OCI-LY1 (cell line): ENCODE data around the gene TBC1D20.

Source experiments
- H2AFZ ChIP-seq: fragments of 200-600 bp; sonication (generic), shearing (Covaris generic); 2 replicates; pipeline ENCODE4 v1.6.0; 2014; ENCODE audit warnings: antibody characterized with exemption, mild to moderate bottlenecking, low read length
- H3F3A ChIP-seq: fragments of 200-600 bp; sonication (generic), shearing (Covaris generic); 2 replicates; pipeline ENCODE4 v1.6.0; 2014; ENCODE audit warnings: mild to moderate bottlenecking, antibody characterized with exemption, low read length, moderate library complexity; ENCODE audit not compliant: insufficient read depth
- H3K27ac ChIP-seq: fragments of 200-600 bp; sonication (generic); 2 replicates; pipeline ENCODE4 v1.5.1; 2014; ENCODE audit warnings: low read length, mixed run types, mild to moderate bottlenecking, low read depth; ENCODE audit not compliant: poor library complexity, severe bottlenecking
- H3K27me3 ChIP-seq: fragments of 200-600 bp; sonication (generic); 2 replicates; pipeline ENCODE4 v1.6.0; 2014; ENCODE audit warnings: antibody characterized with exemption, mild to moderate bottlenecking, low read length, moderate library complexity; ENCODE audit not compliant: insufficient read depth
- H3K36me3 ChIP-seq: fragments of 200-600 bp; sonication (generic); 2 replicates; pipeline ENCODE4 v1.6.1; 2014; ENCODE audit warnings: mild to moderate bottlenecking, antibody characterized with exemption, low read length, moderate library complexity, mixed read lengths; ENCODE audit not compliant: insufficient read depth
- H3K4me1 ChIP-seq: fragments of 200-600 bp; sonication (generic); 2 replicates; pipeline ENCODE4 v1.5.1; 2014; ENCODE audit warnings: mild to moderate bottlenecking, low read length, moderate library complexity; ENCODE audit not compliant: insufficient read depth, severe bottlenecking
- H3K4me2 ChIP-seq: fragments of 200-600 bp; sonication (generic), shearing (Covaris generic); 2 replicates; pipeline ENCODE4 v1.6.1; 2014; ENCODE audit warnings: low read length
- H3K4me3 ChIP-seq: fragments of 200-600 bp; sonication (generic); 2 replicates; pipeline ENCODE4 v1.5.1; 2014; ENCODE audit warnings: low read length, low read depth, mild to moderate bottlenecking, mixed read lengths; ENCODE audit not compliant: poor library complexity, severe bottlenecking
- H3K79me2 ChIP-seq: fragments of 200-600 bp; shearing (Covaris generic); 2 replicates; pipeline ENCODE4 v1.6.1; 2016; ENCODE audit warnings: mixed run types, low read length, mixed read lengths; ENCODE audit not compliant: insufficient read depth
- H3K9ac ChIP-seq: fragments of 200-600 bp; sonication (generic), shearing (Covaris generic); 2 replicates; pipeline ENCODE4 v1.6.1; 2014; ENCODE audit warnings: mild to moderate bottlenecking, low read length, mixed read lengths
- H3K9me2 ChIP-seq: fragments of 200-600 bp; sonication (generic), shearing (Covaris generic); 2 replicates; pipeline ENCODE4 v1.6.1; 2014; ENCODE audit warnings: low read depth, mild to moderate bottlenecking, low read length, mixed read lengths
- H3K9me3 ChIP-seq: fragments of 200-600 bp; shearing (Covaris generic); 2 replicates; pipeline ENCODE4 v1.6.1; 2014; ENCODE audit warnings: low read length, mixed read lengths
- H4K20me1 ChIP-seq: fragments of 200-600 bp; sonication (generic), shearing (Covaris generic); 2 replicates; pipeline ENCODE4 v1.6.0; 2016; ENCODE audit warnings: mild to moderate bottlenecking, low read length; ENCODE audit not compliant: insufficient read depth
- CTCF ChIP-seq: fragments of 200-600 bp; sonication (generic), shearing (Covaris generic); IDR thresholded peaks from 2 replicates; pipeline ENCODE4 v1.5.1; 2017; ENCODE audit warnings: mild to moderate bottlenecking, antibody characterized with exemption, low read length, moderate library complexity, mixed read lengths
- EZH2 ChIP-seq: fragments of 200-600 bp; sonication (generic), shearing (Covaris generic); IDR thresholded peaks from 2 replicates; pipeline ENCODE4 v1.8.0; 2017; ENCODE audit warnings: borderline replicate concordance, mixed run types, mild to moderate bottlenecking, antibody characterized with exemption, low read length, moderate library complexity, mixed read lengths

TBC1D20 gene

GRCh38 chr20:427401-427800, 34.9 kb downstream of the TBC1D20 start:
- no peaks in the 10 kb centered on the region for H3K9me3 ChIP-seq
- H3F3A ChIP-seq, result no peaks in the 10 kb centered on the region
- H3K4me3 ChIP-seq, result no peak overlapping the region
- no peaks in the 10 kb centered on the region for H3K27me3 ChIP-seq
- H3K9me2 ChIP-seq, result no peaks in the 10 kb centered on the region
- H4K20me1 ChIP-seq, result no peaks in the 10 kb centered on the region
- no peak for TF ChIP-seq CTCF
- no peak for TF ChIP-seq EZH2
- H3K4me1 ChIP-seq, result no peaks in the 10 kb centered on the region
- H2AFZ ChIP-seq, result no peak overlapping the region
- H3K4me2 ChIP-seq, result no peak overlapping the region
- H3K27ac ChIP-seq, result no peak overlapping the region
- H3K36me3 ChIP-seq, result peaks cover 59% of the 10 kb centered on the region
- no peaks in the 10 kb centered on the region for H3K79me2 ChIP-seq
- H3K9ac ChIP-seq, result no peak overlapping the region

- Histone ChIP-seq H2AFZ (no peak overlapping the region), H3K27me3 (no peaks in the 10 kb centered on the region), H3K36me3 (peaks cover 60% of the 10 kb centered on the region)
These were observed 35.8 kb downstream of the TBC1D20 start for GRCh38 chr20:426566-426965.

GRCh38 chr20:421685-422250, 40.6 kb downstream of the TBC1D20 start:
- H4K20me1 ChIP-seq, result no peaks in the 10 kb centered on the region
- H3K4me3 ChIP-seq, result no peak overlapping the region
- peaks cover 40% of the 10 kb centered on the region for H3K36me3 ChIP-seq
- H3K9me2 ChIP-seq, result no peaks in the 10 kb centered on the region
- no peaks in the 10 kb centered on the region for H3K9me3 ChIP-seq
- peaks cover 23% of the 10 kb centered on the region for H3K4me1 ChIP-seq
- no peak overlapping the region for H3K9ac ChIP-seq
- H2AFZ ChIP-seq, result no peak overlapping the region
- no peak overlapping the region for H3K27ac ChIP-seq
- no peak for TF ChIP-seq EZH2
- TF ChIP-seq CTCF, result no peak
- no peak overlapping the region for H3K4me2 ChIP-seq
- H3K27me3 ChIP-seq, result no peaks in the 10 kb centered on the region
- no peaks in the 10 kb centered on the region for H3F3A ChIP-seq
- H3K79me2 ChIP-seq, result no peaks in the 10 kb centered on the region

More at GRCh38 chr20:426566-426965, 35.8 kb downstream of the TBC1D20 start:
- no peaks in the 10 kb centered on the region for H3F3A ChIP-seq
- H3K79me2 ChIP-seq, result no peaks in the 10 kb centered on the region
- no peaks in the 10 kb centered on the region for H3K9me3 ChIP-seq
- no peak for TF ChIP-seq EZH2
- no peak for TF ChIP-seq CTCF
- no peaks in the 10 kb centered on the region for H4K20me1 ChIP-seq
- no peak overlapping the region for H3K4me2 ChIP-seq
- no peaks in the 10 kb centered on the region for H3K9me2 ChIP-seq
- H3K9ac ChIP-seq, result no peak overlapping the region
- no peak overlapping the region for H3K27ac ChIP-seq
- no peaks in the 10 kb centered on the region for H3K4me1 ChIP-seq
- no peak overlapping the region for H3K4me3 ChIP-seq
